HEK293 (cell line): ENCODE data around the gene GPS1.

Experiments
- CTCF ChIP-seq: fragments of 450-650 bp; formaldehyde crosslinking; IDR thresholded peaks from 2 replicates; pipeline ENCODE4 v1.5.1; 2016; ENCODE audit warnings: missing biosample characterization, missing genetic modification characterization
- SALL2 ChIP-seq: fragments of 450-650 bp; formaldehyde crosslinking; IDR thresholded peaks from 2 replicates; pipeline ENCODE4 v1.5.0; 2017; ENCODE audit warnings: missing biosample characterization, mild to moderate bottlenecking, missing genetic modification characterization, borderline replicate concordance
- TCF7L2 ChIP-seq: IDR thresholded peaks from 2 replicates; pipeline ENCODE4 v1.6.1; 2011; ENCODE audit warnings: low read depth, mild to moderate bottlenecking, inconsistent platforms, low read length, moderate library complexity, borderline replicate concordance
- ZBTB20 ChIP-seq: fragments of 450-650 bp; formaldehyde crosslinking; IDR thresholded peaks from 2 replicates; pipeline ENCODE4 v1.5.1; 2016; ENCODE audit warnings: missing biosample characterization, missing genetic modification characterization
- ZNF133 ChIP-seq: fragments of 450-650 bp; formaldehyde crosslinking; IDR thresholded peaks from 2 replicates; pipeline ENCODE4 v1.5.1; 2016; ENCODE audit warnings: missing biosample characterization, missing genetic modification characterization
- ZNF274 ChIP-seq, 2 experiments: fragments of 200-500 bp in 1 of 2; fragments of 450-650 bp in 1 of 2; sonication (Bioruptor generic) in 1 of 2; formaldehyde crosslinking in 1 of 2; IDR thresholded peaks; 2 replicates each; pipeline versions ENCODE4 v1.5.1 to v1.6.1; 2014 to 2016; ENCODE audit warnings: borderline replicate concordance in 1 of 2, inconsistent platforms in 1 of 2, low read length in 1 of 2, missing biosample characterization in 1 of 2, missing genetic modification characterization in 1 of 2
- ZNF280D ChIP-seq: fragments of 450-650 bp; formaldehyde crosslinking; IDR thresholded peaks from 2 replicates; pipeline ENCODE4 v1.5.1; 2016; ENCODE audit warnings: missing biosample characterization, missing genetic modification characterization
- ZNF513 ChIP-seq: fragments of 450-650 bp; IDR thresholded peaks from 2 replicates; pipeline ENCODE4 v1.5.1; 2018; ENCODE audit warnings: missing biosample characterization, missing genetic modification characterization
- ZNF518A ChIP-seq: fragments of 450-650 bp; formaldehyde crosslinking; conservative IDR thresholded peaks from 2 replicates; pipeline ENCODE4 v1.5.1; 2016; ENCODE audit warnings: low read depth, missing biosample characterization, missing genetic modification characterization
- ZNF558 ChIP-seq: fragments of 450-650 bp; formaldehyde crosslinking; IDR thresholded peaks from 2 replicates; pipeline ENCODE4 v1.5.1; 2016; ENCODE audit warnings: missing biosample characterization, missing genetic modification characterization
- ZNF629 ChIP-seq: fragments of 450-650 bp; formaldehyde crosslinking; IDR thresholded peaks from 2 replicates; pipeline ENCODE4 v1.5.1; 2017; ENCODE audit warnings: missing biosample characterization, missing genetic modification characterization
- ZNF792 ChIP-seq: fragments of 450-650 bp; formaldehyde crosslinking; IDR thresholded peaks from 2 replicates; pipeline ENCODE4 v1.5.1; 2016; ENCODE audit warnings: missing biosample characterization, missing genetic modification characterization
- TF ChIP-seq, protein P1 (sequence below): sonication (generic); formaldehyde crosslinking; IDR thresholded peaks from 2 replicates; pipeline ENCODE4 v1.8.1; 2022; ENCODE audit warnings: mild to moderate bottlenecking, moderate library complexity, missing genetic modification reagents
- TF ChIP-seq, protein P2 (sequence below): fragments of 450-650 bp; formaldehyde crosslinking; conservative IDR thresholded peaks from 2 replicates; pipeline ENCODE4 v1.5.1; 2016; ENCODE audit warnings: low read depth, missing biosample characterization, missing genetic modification characterization

DNA sequence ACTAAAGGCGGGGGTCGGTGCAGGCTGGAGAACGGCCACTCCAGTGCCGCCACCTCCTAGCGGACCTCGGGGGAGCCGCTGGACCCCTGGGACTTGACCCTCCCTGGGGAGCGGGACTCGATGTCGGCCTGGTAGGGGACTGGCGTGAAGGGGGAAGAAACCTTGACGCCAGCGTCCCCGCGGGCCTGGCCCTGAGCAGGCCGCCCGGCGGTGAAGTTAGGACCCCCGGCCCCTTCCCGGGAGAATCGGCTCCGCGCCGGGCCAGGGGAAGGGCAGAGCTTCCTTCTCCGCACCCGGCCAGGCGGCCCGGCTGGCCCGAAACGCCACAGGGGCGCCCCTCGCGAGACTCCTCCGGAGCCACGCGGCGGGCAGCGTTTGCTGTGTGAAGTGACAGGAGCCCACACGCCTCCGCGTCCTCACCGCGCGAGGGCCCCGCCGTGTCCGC lies 13.5 kb downstream of the GPS1 start:
- TF ChIP-seq TCF7L2 (no peak), ZNF518A (tag by site-specific recombination) (no peak), ZNF133 (tag by site-specific recombination) (no peak), CTCF (no peak; the same call in 1 of the 2 replicates), ZNF792 (tag by site-specific recombination) (no peak), ZNF629 (tag by site-specific recombination) (no peak), ZNF558 (no peak), ZNF274 (IDR thresholded peaks at IDR 0.05; ENCODE audit: low read length) (no peak), ZNF274 (tag by site-specific recombination; IDR thresholded peaks at IDR 0.05; ENCODE audit: borderline replicate concordance) (no peak), ZNF280D (tag by site-specific recombination) (no peak), SALL2 (tag by site-specific recombination) (no peak), ZNF513 (tag by site-specific recombination) (no peak), ZBTB20 (tag by site-specific recombination) (no peak)
- TF ChIP-seq, protein P1, sequence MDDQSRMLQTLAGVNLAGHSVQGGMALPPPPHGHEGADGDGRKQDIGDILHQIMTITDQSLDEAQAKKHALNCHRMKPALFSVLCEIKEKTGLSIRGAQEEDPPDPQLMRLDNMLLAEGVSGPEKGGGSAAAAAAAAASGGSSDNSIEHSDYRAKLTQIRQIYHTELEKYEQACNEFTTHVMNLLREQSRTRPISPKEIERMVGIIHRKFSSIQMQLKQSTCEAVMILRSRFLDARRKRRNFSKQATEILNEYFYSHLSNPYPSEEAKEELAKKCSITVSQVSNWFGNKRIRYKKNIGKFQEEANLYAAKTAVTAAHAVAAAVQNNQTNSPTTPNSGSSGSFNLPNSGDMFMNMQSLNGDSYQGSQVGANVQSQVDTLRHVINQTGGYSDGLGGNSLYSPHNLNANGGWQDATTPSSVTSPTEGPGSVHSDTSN (CRISPR knock-in tag): no peak
- TF ChIP-seq, protein P2, sequence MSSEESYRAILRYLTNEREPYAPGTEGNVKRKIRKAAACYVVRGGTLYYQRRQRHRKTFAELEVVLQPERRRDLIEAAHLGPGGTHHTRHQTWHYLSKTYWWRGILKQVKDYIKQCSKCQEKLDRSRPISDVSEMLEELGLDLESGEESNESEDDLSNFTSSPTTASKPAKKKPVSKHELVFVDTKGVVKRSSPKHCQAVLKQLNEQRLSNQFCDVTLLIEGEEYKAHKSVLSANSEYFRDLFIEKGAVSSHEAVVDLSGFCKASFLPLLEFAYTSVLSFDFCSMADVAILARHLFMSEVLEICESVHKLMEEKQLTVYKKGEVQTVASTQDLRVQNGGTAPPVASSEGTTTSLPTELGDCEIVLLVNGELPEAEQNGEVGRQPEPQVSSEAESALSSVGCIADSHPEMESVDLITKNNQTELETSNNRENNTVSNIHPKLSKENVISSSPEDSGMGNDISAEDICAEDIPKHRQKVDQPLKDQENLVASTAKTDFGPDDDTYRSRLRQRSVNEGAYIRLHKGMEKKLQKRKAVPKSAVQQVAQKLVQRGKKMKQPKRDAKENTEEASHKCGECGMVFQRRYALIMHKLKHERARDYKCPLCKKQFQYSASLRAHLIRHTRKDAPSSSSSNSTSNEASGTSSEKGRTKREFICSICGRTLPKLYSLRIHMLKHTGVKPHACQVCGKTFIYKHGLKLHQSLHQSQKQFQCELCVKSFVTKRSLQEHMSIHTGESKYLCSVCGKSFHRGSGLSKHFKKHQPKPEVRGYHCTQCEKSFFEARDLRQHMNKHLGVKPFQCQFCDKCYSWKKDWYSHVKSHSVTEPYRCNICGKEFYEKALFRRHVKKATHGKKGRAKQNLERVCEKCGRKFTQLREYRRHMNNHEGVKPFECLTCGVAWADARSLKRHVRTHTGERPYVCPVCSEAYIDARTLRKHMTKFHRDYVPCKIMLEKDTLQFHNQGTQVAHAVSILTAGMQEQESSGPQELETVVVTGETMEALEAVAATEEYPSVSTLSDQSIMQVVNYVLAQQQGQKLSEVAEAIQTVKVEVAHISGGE (tag by site-specific recombination): peak; percentile 32; the same call in 1 of the 2 replicates
